ENCODE results near the gene BUD13. TPM values are rescaled to one million over a fixed set of nuclear protein-coding genes. Genes with fewer than 3 reads are reported as not detected.

BUD13 gene
- polyA plus RNA-seq, 1 of the 3 experiments (the other 2 are of a cell fraction): 15.5 TPM

DNA sequence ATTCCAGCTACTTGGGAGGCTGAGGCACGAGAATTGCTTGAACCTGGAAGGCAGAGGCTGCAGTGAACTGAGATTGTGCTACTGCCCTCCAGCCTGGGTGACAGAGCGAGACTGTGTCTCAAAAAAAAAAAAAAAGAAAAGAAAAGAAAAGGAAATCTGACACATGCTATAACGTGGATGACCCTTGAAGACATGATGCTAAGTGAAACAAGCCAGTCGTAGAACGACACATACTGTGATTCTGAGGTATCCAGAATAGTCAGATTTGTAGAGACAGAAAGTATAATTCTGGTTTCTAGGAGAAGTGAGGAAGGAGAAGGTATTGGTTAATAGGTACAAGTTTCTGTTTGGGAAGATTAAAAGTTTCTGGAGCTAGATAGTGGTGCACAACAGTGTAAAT lies 25.6 kb upstream of the BUD13 start:
- no peaks in the 10 kb centered on the region for H3K9me3 ChIP-seq
- no peaks in the 10 kb centered on the region for H3K4me1 ChIP-seq (ENCODE audit: control insufficient read depth in 1 of 2, insufficient read depth in 2 of 2, low read depth in 1 of 2, low read length in 1 of 2)
- no peaks in the 10 kb centered on the region for H3K79me2 ChIP-seq (ENCODE audit: insufficient read depth)
- H3K4me2 ChIP-seq: no peak overlapping the region
- no peaks in the 10 kb centered on the region for H3K36me3 ChIP-seq (replicated peaks in 1 of 2; ENCODE audit: control insufficient read depth in 1 of 2, insufficient read depth in 2 of 2, low read length in 1 of 2)
- H3K27ac ChIP-seq (ENCODE audit: low read depth in 2 of 2, low read length in 1 of 2): no peak overlapping the region
- no peak overlapping the region for H2AFZ ChIP-seq (ENCODE audit: low read depth)
- H3K9me2 ChIP-seq: no peaks in the 10 kb centered on the region
- no peaks in the 10 kb centered on the region for H3K27me3 ChIP-seq (ENCODE audit: insufficient read depth)
- H3F3A ChIP-seq (replicated peaks; ENCODE audit: insufficient read depth): peaks cover 3% of the 10 kb centered on the region
- no peak for DNase-seq
- no peak for TF ChIP-seq NRF1 (IDR thresholded peaks at IDR 0.05; ENCODE audit: low read depth, low read length)
- TF ChIP-seq, protein P1, sequence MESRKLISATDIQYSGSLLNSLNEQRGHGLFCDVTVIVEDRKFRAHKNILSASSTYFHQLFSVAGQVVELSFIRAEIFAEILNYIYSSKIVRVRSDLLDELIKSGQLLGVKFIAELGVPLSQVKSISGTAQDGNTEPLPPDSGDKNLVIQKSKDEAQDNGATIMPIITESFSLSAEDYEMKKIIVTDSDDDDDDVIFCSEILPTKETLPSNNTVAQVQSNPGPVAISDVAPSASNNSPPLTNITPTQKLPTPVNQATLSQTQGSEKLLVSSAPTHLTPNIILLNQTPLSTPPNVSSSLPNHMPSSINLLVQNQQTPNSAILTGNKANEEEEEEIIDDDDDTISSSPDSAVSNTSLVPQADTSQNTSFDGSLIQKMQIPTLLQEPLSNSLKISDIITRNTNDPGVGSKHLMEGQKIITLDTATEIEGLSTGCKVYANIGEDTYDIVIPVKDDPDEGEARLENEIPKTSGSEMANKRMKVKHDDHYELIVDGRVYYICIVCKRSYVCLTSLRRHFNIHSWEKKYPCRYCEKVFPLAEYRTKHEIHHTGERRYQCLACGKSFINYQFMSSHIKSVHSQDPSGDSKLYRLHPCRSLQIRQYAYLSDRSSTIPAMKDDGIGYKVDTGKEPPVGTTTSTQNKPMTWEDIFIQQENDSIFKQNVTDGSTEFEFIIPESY (IDR thresholded peaks at IDR 0.05; ENCODE audit: borderline replicate concordance, low read depth): no peak
- TF ChIP-seq FOXM1 (IDR thresholded peaks at IDR 0.05; ENCODE audit: low read depth): no peak
- TF ChIP-seq, protein P2, sequence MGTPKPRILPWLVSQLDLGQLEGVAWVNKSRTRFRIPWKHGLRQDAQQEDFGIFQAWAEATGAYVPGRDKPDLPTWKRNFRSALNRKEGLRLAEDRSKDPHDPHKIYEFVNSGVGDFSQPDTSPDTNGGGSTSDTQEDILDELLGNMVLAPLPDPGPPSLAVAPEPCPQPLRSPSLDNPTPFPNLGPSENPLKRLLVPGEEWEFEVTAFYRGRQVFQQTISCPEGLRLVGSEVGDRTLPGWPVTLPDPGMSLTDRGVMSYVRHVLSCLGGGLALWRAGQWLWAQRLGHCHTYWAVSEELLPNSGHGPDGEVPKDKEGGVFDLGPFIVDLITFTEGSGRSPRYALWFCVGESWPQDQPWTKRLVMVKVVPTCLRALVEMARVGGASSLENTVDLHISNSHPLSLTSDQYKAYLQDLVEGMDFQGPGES (IDR thresholded peaks at IDR 0.05; ENCODE audit: low read depth, low read length): no peak
- TF ChIP-seq POLR2AphosphoS5 (IDR thresholded peaks at IDR 0.05; ENCODE audit: low read depth, low read length): no peak
- POLR2A ChIA-PET: no interaction called here
- H4K20me1 ChIP-seq (ENCODE audit: insufficient read depth): no peaks in the 10 kb centered on the region
- no peak overlapping the region for H3K9ac ChIP-seq
- WGBS (ENCODE audit: low lambda C conversion rate): 79% methylated on average over 5 of the region's 5 CpGs
- H3K4me3 ChIP-seq (ENCODE audit: low read depth in 2 of 2, low read length in 1 of 2): no peak overlapping the region
- CTCF ChIA-PET: interaction anchor here (1.5 kb wide), 1 partner anchor 307 kb away, joined by 5 read pairs; no protein-coding TSS in a partner anchor

DNA sequence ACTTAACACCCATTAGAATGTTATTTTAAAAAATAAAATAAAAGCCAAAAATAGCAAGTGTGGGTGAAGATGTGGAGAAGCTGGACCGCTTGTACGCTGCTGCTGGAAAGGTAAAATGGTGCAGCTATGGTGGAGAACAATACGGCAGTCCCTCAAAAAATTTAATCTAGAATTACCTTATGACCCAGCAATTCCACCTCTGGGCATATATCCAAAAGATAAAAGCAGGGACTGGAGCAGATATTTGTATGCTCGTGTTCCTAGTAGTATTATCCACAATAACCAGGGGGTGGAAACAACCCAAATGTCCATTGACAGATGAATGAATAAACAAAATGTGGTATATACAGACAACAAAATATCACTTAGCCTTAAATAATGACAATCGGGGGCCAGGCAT lies 25.0 kb upstream of the BUD13 start:
- Histone ChIP-seq H3K27me3 (ENCODE audit: insufficient read depth) (no peaks in the 10 kb centered on the region), H3K9me3 (no peaks in the 10 kb centered on the region), H3K4me3 (ENCODE audit: low read depth in 2 of 2, low read length in 1 of 2) (no peak overlapping the region), H3K36me3 (replicated peaks in 1 of 2; ENCODE audit: control insufficient read depth in 1 of 2, insufficient read depth in 2 of 2, low read length in 1 of 2) (no peaks in the 10 kb centered on the region), H3K9me2 (no peaks in the 10 kb centered on the region), H3K79me2 (ENCODE audit: insufficient read depth) (no peaks in the 10 kb centered on the region), H3K4me1 (ENCODE audit: control insufficient read depth in 1 of 2, insufficient read depth in 2 of 2, low read depth in 1 of 2, low read length in 1 of 2) (peaks cover 0 to 4% of the 10 kb centered on the region in 2 experiments; a peak in 1 of 4 replicates), H3K9ac (no peak overlapping the region), H4K20me1 (ENCODE audit: insufficient read depth) (no peaks in the 10 kb centered on the region), H3K4me2 (no peak overlapping the region), H2AFZ (ENCODE audit: low read depth) (no peak overlapping the region), H3K27ac (ENCODE audit: low read depth in 2 of 2, low read length in 1 of 2) (no peak overlapping the region), H3F3A (replicated peaks; ENCODE audit: insufficient read depth) (peaks cover 9% of the 10 kb centered on the region)
- no peak for DNase-seq
- ChIA-PET POLR2A (no interaction called here), CTCF (interaction anchor here (1.0 to 1.5 kb wide), 2 partner anchors 38 to 308 kb away, joined by 3 to 5 read pairs; no protein-coding TSS in a partner anchor)
- WGBS (ENCODE audit: low lambda C conversion rate): 90% methylated on average over 5 of the region's 5 CpGs
- TF ChIP-seq, protein P2 (IDR thresholded peaks at IDR 0.05; ENCODE audit: low read depth, low read length): no peak
- no peak for TF ChIP-seq RAD21 (IDR thresholded peaks at IDR 0.05; ENCODE audit: low read length)
- TF ChIP-seq TEAD4 (IDR thresholded peaks at IDR 0.05; ENCODE audit: borderline replicate concordance, insufficient read depth): no peak
- TF ChIP-seq, protein P3, sequence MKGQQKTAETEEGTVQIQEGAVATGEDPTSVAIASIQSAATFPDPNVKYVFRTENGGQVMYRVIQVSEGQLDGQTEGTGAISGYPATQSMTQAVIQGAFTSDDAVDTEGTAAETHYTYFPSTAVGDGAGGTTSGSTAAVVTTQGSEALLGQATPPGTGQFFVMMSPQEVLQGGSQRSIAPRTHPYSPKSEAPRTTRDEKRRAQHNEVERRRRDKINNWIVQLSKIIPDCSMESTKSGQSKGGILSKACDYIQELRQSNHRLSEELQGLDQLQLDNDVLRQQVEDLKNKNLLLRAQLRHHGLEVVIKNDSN (IDR thresholded peaks at IDR 0.05; ENCODE audit: borderline replicate concordance, low read depth): no peak
- TF ChIP-seq FOXM1 (IDR thresholded peaks at IDR 0.05; ENCODE audit: low read depth): no peak
- TF ChIP-seq EZH2phosphoT487 (IDR thresholded peaks at IDR 0.05; ENCODE audit: borderline replicate concordance, low read depth): no peak
- no peak for TF ChIP-seq TCF12 (IDR thresholded peaks at IDR 0.05)
- no peak for TF ChIP-seq SIN3A (IDR thresholded peaks at IDR 0.05; ENCODE audit: borderline replicate concordance, low read depth, low read length)
- TF ChIP-seq, protein P4, sequence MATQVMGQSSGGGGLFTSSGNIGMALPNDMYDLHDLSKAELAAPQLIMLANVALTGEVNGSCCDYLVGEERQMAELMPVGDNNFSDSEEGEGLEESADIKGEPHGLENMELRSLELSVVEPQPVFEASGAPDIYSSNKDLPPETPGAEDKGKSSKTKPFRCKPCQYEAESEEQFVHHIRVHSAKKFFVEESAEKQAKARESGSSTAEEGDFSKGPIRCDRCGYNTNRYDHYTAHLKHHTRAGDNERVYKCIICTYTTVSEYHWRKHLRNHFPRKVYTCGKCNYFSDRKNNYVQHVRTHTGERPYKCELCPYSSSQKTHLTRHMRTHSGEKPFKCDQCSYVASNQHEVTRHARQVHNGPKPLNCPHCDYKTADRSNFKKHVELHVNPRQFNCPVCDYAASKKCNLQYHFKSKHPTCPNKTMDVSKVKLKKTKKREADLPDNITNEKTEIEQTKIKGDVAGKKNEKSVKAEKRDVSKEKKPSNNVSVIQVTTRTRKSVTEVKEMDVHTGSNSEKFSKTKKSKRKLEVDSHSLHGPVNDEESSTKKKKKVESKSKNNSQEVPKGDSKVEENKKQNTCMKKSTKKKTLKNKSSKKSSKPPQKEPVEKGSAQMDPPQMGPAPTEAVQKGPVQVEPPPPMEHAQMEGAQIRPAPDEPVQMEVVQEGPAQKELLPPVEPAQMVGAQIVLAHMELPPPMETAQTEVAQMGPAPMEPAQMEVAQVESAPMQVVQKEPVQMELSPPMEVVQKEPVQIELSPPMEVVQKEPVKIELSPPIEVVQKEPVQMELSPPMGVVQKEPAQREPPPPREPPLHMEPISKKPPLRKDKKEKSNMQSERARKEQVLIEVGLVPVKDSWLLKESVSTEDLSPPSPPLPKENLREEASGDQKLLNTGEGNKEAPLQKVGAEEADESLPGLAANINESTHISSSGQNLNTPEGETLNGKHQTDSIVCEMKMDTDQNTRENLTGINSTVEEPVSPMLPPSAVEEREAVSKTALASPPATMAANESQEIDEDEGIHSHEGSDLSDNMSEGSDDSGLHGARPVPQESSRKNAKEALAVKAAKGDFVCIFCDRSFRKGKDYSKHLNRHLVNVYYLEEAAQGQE (IDR thresholded peaks at IDR 0.05; ENCODE audit: low read depth, low read length): no peak
- TF ChIP-seq TAF1 (IDR thresholded peaks at IDR 0.05; ENCODE audit: borderline replicate concordance, low read depth, low read length): no peak
- TF ChIP-seq FOXJ3 (CRISPR knock-in tag; IDR thresholded peaks at IDR 0.05): no peak
- TF ChIP-seq, protein P5, sequence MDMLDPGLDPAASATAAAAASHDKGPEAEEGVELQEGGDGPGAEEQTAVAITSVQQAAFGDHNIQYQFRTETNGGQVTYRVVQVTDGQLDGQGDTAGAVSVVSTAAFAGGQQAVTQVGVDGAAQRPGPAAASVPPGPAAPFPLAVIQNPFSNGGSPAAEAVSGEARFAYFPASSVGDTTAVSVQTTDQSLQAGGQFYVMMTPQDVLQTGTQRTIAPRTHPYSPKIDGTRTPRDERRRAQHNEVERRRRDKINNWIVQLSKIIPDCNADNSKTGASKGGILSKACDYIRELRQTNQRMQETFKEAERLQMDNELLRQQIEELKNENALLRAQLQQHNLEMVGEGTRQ (IDR thresholded peaks at IDR 0.05; ENCODE audit: borderline replicate concordance, low read depth, low read length): no peak
- no peak for TF ChIP-seq YY1 (IDR thresholded peaks at IDR 0.05; ENCODE audit: low read depth)

Data from SK-N-SH (cell line).